CD14-positive monocyte (primary cell): Measurements from ENCODE around the gene SHD. TPM values are rescaled to one million over a fixed set of nuclear protein-coding genes. Genes with fewer than 3 reads are reported as not detected.
"Not testable (repeated sequence)": the region's sequence is repeated elsewhere in the genome, so short reads cannot be mapped to it uniquely, and the experiment has no call there.

Experiments used
- DNase-seq, 3 donors: peaks; one replicate each; pipeline ENCODE4 v3.0.0-alpha.2; 2011 to 2022
- H2AFZ ChIP-seq: 2 replicates; pipeline ENCODE4 v1.6.0; 2012; ENCODE audit warnings: mild to moderate bottlenecking, low read depth, low read length, inconsistent platforms; ENCODE audit not compliant: insufficient read depth, poor library complexity, severe bottlenecking
- H3K27ac ChIP-seq, 2 donors: 1 replicate in 1 of 2; 2 replicates in 1 of 2; pipeline ENCODE4 v1.5.1; 2012 to 2013; ENCODE audit warnings: low read length in 2 of 2, control low read depth in 1 of 2, inconsistent platforms in 1 of 2, low read depth in 1 of 2, mild to moderate bottlenecking in 1 of 2
- H3K27me3 ChIP-seq, 2 donors: one replicate each; pipeline versions ENCODE4 v1.6.0 to v1.6.1; 2011 to 2013; ENCODE audit warnings: low read length in 2 of 2; ENCODE audit not compliant: control insufficient read depth in 2 of 2, insufficient read depth in 2 of 2
- H3K36me3 ChIP-seq, 2 donors: replicated peaks in 1 of 2; 1 replicate in 1 of 2; 2 replicates in 1 of 2; pipeline versions ENCODE4 v1.5.1 to v1.6.1; 2012 to 2013; ENCODE audit warnings: low read length in 2 of 2, control low read depth in 1 of 2, inconsistent platforms in 1 of 2, mild to moderate bottlenecking in 1 of 2; ENCODE audit not compliant: insufficient read depth in 2 of 2, control insufficient read depth in 1 of 2
- H3K4me1 ChIP-seq, 2 donors: 1 replicate in 1 of 2; 2 replicates in 1 of 2; pipeline versions ENCODE4 v1.5.1 to v1.6.1; 2012 to 2013; ENCODE audit warnings: low read length in 2 of 2, control low read depth in 1 of 2, inconsistent platforms in 1 of 2, mild to moderate bottlenecking in 1 of 2, moderate library complexity in 1 of 2; ENCODE audit not compliant: insufficient read depth in 2 of 2, control insufficient read depth in 1 of 2
- H3K4me2 ChIP-seq: replicated peaks from 2 replicates; pipeline ENCODE3; 2012; ENCODE audit warnings: low read length, moderate library complexity, mild to moderate bottlenecking; ENCODE audit not compliant: poor library complexity, severe bottlenecking; ENCODE audit errors: extremely low read depth
- H3K4me3 ChIP-seq, 3 experiments: fragments of 200-600 bp in 1 of 3; sonication (generic) in 1 of 3; replicated peaks in 1 of 3; 1 replicate in 2 of 3; 2 replicates in 1 of 3; pipeline ENCODE4 v1.5.1; 2011 to 2013; ENCODE audit warnings: low read length in 3 of 3, mild to moderate bottlenecking in 3 of 3, control low read depth in 2 of 3, low read depth in 2 of 3, inconsistent platforms in 1 of 3, moderate library complexity in 1 of 3
- H3K79me2 ChIP-seq: 2 replicates; pipeline ENCODE4 v1.6.0; 2012; ENCODE audit warnings: mild to moderate bottlenecking, control low read depth, inconsistent platforms, low read length, moderate library complexity; ENCODE audit not compliant: insufficient read depth
- H3K9ac ChIP-seq: 2 replicates; pipeline ENCODE4 v1.6.0; 2017; ENCODE audit warnings: low read length, mild to moderate bottlenecking; ENCODE audit not compliant: insufficient read depth, poor library complexity, severe bottlenecking
- H3K9me3 ChIP-seq, 2 donors: replicated peaks in 1 of 2; 1 replicate in 1 of 2; 2 replicates in 1 of 2; pipeline versions ENCODE4 v1.5.1 to v1.6.1; 2012 to 2013; ENCODE audit warnings: low read length in 2 of 2, control low read depth in 1 of 2; ENCODE audit not compliant: control insufficient read depth in 1 of 2, insufficient read depth in 1 of 2
- H4K20me1 ChIP-seq: 2 replicates; pipeline ENCODE4 v1.6.0; 2012; ENCODE audit warnings: mild to moderate bottlenecking, low read length, control low read depth, moderate library complexity; ENCODE audit not compliant: insufficient read depth
- H3K27ac Mint-ChIP-seq, 7 donors: one replicate each; pipeline ENCODE4 v1.8.0; 2020; ENCODE audit warnings: mild to moderate bottlenecking in 7 of 7, mixed read lengths in 7 of 7, moderate library complexity in 6 of 7, inconsistent platforms in 2 of 7
- H3K27me3 Mint-ChIP-seq, 3 donors: one replicate each; pipeline ENCODE4 v1.8.0; 2021 to 2022; ENCODE audit warnings: low read depth in 3 of 3, mild to moderate bottlenecking in 3 of 3, mixed read lengths in 3 of 3, moderate library complexity in 3 of 3, inconsistent platforms in 1 of 3
- H3K36me3 Mint-ChIP-seq, 2 donors: one replicate each; pipeline ENCODE4 v1.8.0; 2020; ENCODE audit warnings: mixed read lengths in 2 of 2, inconsistent platforms in 1 of 2, mild to moderate bottlenecking in 1 of 2
- H3K4me1 Mint-ChIP-seq: one replicate; pipeline ENCODE4 v1.8.0; 2020; ENCODE audit warnings: mild to moderate bottlenecking, mixed read lengths
- H3K4me3 Mint-ChIP-seq, 2 donors: one replicate each; pipeline ENCODE4 v1.8.0; 2020; ENCODE audit warnings: mild to moderate bottlenecking in 2 of 2, mixed read lengths in 2 of 2, moderate library complexity in 1 of 2
- H3K9me3 Mint-ChIP-seq, 7 donors: one replicate each; pipeline ENCODE4 v1.8.0; 2020 to 2022; ENCODE audit warnings: mixed read lengths in 7 of 7, mild to moderate bottlenecking in 6 of 7, moderate library complexity in 6 of 7, inconsistent platforms in 2 of 7
- WGBS: methylation state at CpG from one replicate; pipeline ENCODE4 v1.1.5; 2013; ENCODE audit warnings: missing lambda C conversion rate; ENCODE audit not compliant: insufficient coverage; 5-methylcytosine and 5-hydroxymethylcytosine counted together
- intact Hi-C, 2 donors: fragments of 100-400 bp; cut with micrococcal nuclease; formaldehyde crosslinking; loops; one replicate each; pipeline versions ENCODE4 v1.15.0 to v1.15.1; 2023
- polyA plus RNA-seq, 3 donors: library from polyadenylated mRNA; depleted of rRNA in 1 of 3; unstranded in 2 of 3; stranded (reverse) in 1 of 3; fragments of 300-500 nt in 2 of 3; fragments of >200 nt in 1 of 3; fragmentation: Illumina TruSeq in 2 of 3; gene quantifications; 1 replicate in 2 of 3; 2 replicates in 1 of 3; pipeline ENCODE4 v1.2.3, GENCODE V29; 2012 to 2021
- TF ChIP-seq, protein P1 (sequence below): fragments of 200-600 bp; IDR thresholded peaks from one replicate; pipeline ENCODE4 v1.8.0; 2022; ENCODE audit warnings: antibody characterized with exemption, mild to moderate bottlenecking

Gene SHD
- polyA plus RNA-seq, 3 donors: not detected

DNA sequence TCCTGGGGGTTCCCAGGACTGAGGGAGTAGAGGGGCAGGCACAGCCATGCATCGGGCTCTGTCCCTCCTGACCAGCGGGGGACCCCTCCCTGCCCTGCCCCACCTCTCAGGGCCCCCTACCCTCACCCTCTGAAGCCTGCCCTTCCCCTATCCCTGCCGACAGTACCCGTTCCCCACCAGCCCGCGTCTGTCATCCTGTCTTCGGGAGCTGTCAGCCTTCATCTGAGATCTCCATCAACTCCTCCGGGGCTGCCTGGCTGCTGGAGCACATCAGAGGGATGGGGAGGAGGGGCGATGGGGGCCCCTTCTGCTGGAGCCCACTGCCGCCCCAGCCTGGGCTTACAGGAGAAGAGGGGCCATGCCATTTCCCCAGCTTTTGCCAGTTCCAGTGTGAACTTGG lies 6.2 kb upstream of the SHD start:
- no peak overlapping the region for H3K27ac Mint-ChIP-seq
- Histone ChIP-seq H2AFZ (no peak overlapping the region), H3K4me1 (no peaks in the 10 kb centered on the region), H3K9ac (no peak overlapping the region), H3K9me3 (no peaks in the 10 kb centered on the region), H4K20me1 (no peaks in the 10 kb centered on the region), H3K36me3 (peaks cover 25 to 34% of the 10 kb centered on the region in 2 donors), H3K27ac (no peak overlapping the region), H3K4me3 (no peak overlapping the region), H3K79me2 (no peaks in the 10 kb centered on the region), H3K27me3 (peaks cover under 1 to 7% of the 10 kb centered on the region in 2 donors), H3K4me2 (no peak overlapping the region)
- DNase-seq: no peak
- 100% methylated on average over 2 of the region's 10 CpGs for WGBS
- peaks cover 21 to 39% of the 10 kb centered on the region in 2 donors for H3K36me3 Mint-ChIP-seq
- peaks cover 0 to 8% (median 2%) of the 10 kb centered on the region in 7 donors for H3K9me3 Mint-ChIP-seq
- no peaks in the 10 kb centered on the region for H3K4me1 Mint-ChIP-seq
- intact Hi-C loops: no loop called here
- H3K4me3 Mint-ChIP-seq: no peak overlapping the region
- peaks cover 7 to 12% (median 9%) of the 10 kb centered on the region in 3 donors for H3K27me3 Mint-ChIP-seq
- TF ChIP-seq, protein P1, sequence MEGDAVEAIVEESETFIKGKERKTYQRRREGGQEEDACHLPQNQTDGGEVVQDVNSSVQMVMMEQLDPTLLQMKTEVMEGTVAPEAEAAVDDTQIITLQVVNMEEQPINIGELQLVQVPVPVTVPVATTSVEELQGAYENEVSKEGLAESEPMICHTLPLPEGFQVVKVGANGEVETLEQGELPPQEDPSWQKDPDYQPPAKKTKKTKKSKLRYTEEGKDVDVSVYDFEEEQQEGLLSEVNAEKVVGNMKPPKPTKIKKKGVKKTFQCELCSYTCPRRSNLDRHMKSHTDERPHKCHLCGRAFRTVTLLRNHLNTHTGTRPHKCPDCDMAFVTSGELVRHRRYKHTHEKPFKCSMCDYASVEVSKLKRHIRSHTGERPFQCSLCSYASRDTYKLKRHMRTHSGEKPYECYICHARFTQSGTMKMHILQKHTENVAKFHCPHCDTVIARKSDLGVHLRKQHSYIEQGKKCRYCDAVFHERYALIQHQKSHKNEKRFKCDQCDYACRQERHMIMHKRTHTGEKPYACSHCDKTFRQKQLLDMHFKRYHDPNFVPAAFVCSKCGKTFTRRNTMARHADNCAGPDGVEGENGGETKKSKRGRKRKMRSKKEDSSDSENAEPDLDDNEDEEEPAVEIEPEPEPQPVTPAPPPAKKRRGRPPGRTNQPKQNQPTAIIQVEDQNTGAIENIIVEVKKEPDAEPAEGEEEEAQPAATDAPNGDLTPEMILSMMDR: no peak

DNA sequence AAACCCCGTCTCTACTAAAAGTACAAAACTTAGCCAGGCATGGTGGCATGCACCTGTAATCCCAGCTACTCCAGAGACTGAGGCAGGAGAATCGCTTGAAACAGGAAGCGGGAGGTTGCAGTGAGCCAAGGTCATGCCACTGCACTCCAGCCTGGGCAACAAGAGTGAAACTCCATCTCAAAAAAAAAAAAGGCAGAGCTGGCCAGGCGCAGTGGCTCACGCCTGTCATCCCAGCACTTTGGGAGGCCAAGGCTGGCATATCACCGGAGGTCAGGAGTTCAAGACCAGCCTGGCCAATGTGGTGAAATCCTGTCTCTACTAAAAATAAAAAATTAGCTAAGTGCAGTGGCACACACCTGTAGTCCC lies 4.8 kb upstream of the SHD start:
- H3K9me3 ChIP-seq, H3K4me3 ChIP-seq, H3K4me2 ChIP-seq, intact Hi-C loops, H3K79me2 ChIP-seq, H4K20me1 ChIP-seq, H3K9ac ChIP-seq, H3K4me3 Mint-ChIP-seq, H3K4me1 ChIP-seq, H2AFZ ChIP-seq, H3K27ac Mint-ChIP-seq, H3K4me1 Mint-ChIP-seq, H3K27ac ChIP-seq, DNase-seq: not testable (repeated sequence)
- H3K9me3 Mint-ChIP-seq: peaks cover 0 to 11% (median 3%) of the 10 kb centered on the region in 7 donors
- H3K27me3 Mint-ChIP-seq: peaks cover 16 to 26% (median 21%) of the 10 kb centered on the region in 3 donors
- Histone ChIP-seq H3K27me3 (peaks cover 9 to 18% of the 10 kb centered on the region in 2 donors), H3K36me3 (peaks cover 12 to 20% of the 10 kb centered on the region in 2 donors)
- WGBS: 71% methylated on average over 6 of the region's 6 CpGs
- H3K36me3 Mint-ChIP-seq: peaks cover 9 to 24% of the 10 kb centered on the region in 2 donors
